OCI-LY7 (cell line): ENCODE measurements around the gene RAPGEF5. TPM values are rescaled to one million over a fixed set of nuclear protein-coding genes. Genes with fewer than 3 reads are reported as not detected.

ENCODE experiments used
- BruUV-seq: library from RNA; stranded (reverse); fragments of 400-500 nt; replicated peaks from 2 replicates; lab custom pipeline; 2021; lab: Mats Ljungman, UMichigan
- CTCF ChIA-PET: fragments of 300-600 bp; sonication (Branson Sonifier 250); formaldehyde crosslinking; loops from one replicate; lab custom pipeline; 2022; ENCODE audit warnings: antibody characterized with exemption; ENCODE audit not compliant: unreplicated experiment; lab: Charles Lee
- POLR2A ChIA-PET: fragments of 300-600 bp; sonication (Branson Sonifier 250); formaldehyde crosslinking; loops from one replicate; lab custom pipeline; 2022; ENCODE audit warnings: antibody characterized with exemption; lab: Charles Lee
- DNase-seq: peaks from one replicate; pipeline ENCODE4 v3.0.0-alpha.2; 2015; ENCODE audit warnings: low spot score
- H2AFZ ChIP-seq: fragments of 200-600 bp; sonication (generic), shearing (Covaris generic); 2 replicates; pipeline ENCODE4 v1.6.1; 2014; ENCODE audit warnings: mild to moderate bottlenecking, antibody characterized with exemption, low read length, moderate library complexity
- H3K27ac ChIP-seq: fragments of 200-600 bp; sonication (generic); 2 replicates; pipeline ENCODE4 v1.5.1; 2014; ENCODE audit warnings: mixed run types, low read depth, mild to moderate bottlenecking, moderate library complexity, low read length, inconsistent platforms; ENCODE audit not compliant: poor library complexity, severe bottlenecking
- H3K36me3 ChIP-seq: fragments of 200-600 bp; sonication (generic); 2 replicates; pipeline ENCODE4 v1.6.1; 2014; ENCODE audit warnings: mild to moderate bottlenecking, antibody characterized with exemption, low read length, moderate library complexity, mixed read lengths; ENCODE audit not compliant: insufficient read depth
- H3K4me1 ChIP-seq: fragments of 200-600 bp; sonication (generic); 2 replicates; pipeline ENCODE4 v1.5.1; 2014; ENCODE audit warnings: mild to moderate bottlenecking, low read length; ENCODE audit not compliant: insufficient read depth, poor library complexity, severe bottlenecking
- H3K4me2 ChIP-seq: fragments of 200-600 bp; sonication (generic); 2 replicates; pipeline ENCODE4 v1.6.1; 2014; ENCODE audit warnings: mild to moderate bottlenecking, low read length
- H3K4me3 ChIP-seq: fragments of 200-600 bp; sonication (generic); 2 replicates; pipeline ENCODE4 v1.5.1; 2014; ENCODE audit warnings: mild to moderate bottlenecking, low read depth, low read length; ENCODE audit not compliant: poor library complexity, severe bottlenecking
- H3K79me2 ChIP-seq: fragments of 200-600 bp; sonication (generic); 2 replicates; pipeline ENCODE4 v1.6.1; 2016; ENCODE audit warnings: low read depth, mild to moderate bottlenecking, low read length, moderate library complexity, mixed read lengths; ENCODE audit not compliant: insufficient read depth
- H3K9me2 ChIP-seq: fragments of 200-600 bp; sonication (generic); 2 replicates; pipeline ENCODE4 v1.6.1; 2016; ENCODE audit warnings: mild to moderate bottlenecking, low read length, mixed read lengths; ENCODE audit not compliant: insufficient read depth
- H3K9me3 ChIP-seq: fragments of 200-600 bp; sonication (generic); 2 replicates; pipeline ENCODE4 v1.6.1; 2014; ENCODE audit warnings: mild to moderate bottlenecking, mixed run types, low read length, mixed read lengths
- H4K20me1 ChIP-seq: fragments of 200-600 bp; sonication (generic); 2 replicates; pipeline ENCODE4 v1.6.1; 2014; ENCODE audit warnings: mild to moderate bottlenecking, antibody characterized with exemption, low read length, moderate library complexity, mixed read lengths; ENCODE audit not compliant: insufficient read depth
- EZH2phosphoT487 ChIP-seq: fragments of 200-600 bp; sonication (generic); IDR thresholded peaks from 2 replicates; pipeline ENCODE4 v1.6.1; 2018; ENCODE audit warnings: low read depth, borderline replicate concordance, mild to moderate bottlenecking, mixed run types, antibody characterized with exemption, low read length, moderate library complexity, mixed read lengths
- intact Hi-C: fragments of 100-400 bp; cut with micrococcal nuclease; formaldehyde crosslinking; loops from one replicate; pipeline ENCODE4 v1.10.0; 2022; ENCODE audit not compliant: unreplicated experiment
- total RNA-seq, 2 experiments: library from RNA; depleted of rRNA in 1 of 2; stranded (reverse); fragments of >200 nt in 1 of 2; shearing (Covaris generic) in 1 of 2; gene quantifications; 2 replicates each; pipeline ENCODE4 v1.2.3, GENCODE V29; 2014 to 2022
- TF ChIP-seq, protein P1 (sequence below): fragments of 200-600 bp; sonication (generic); conservative IDR thresholded peaks from 2 replicates; pipeline ENCODE4 v1.5.1; 2014; ENCODE audit warnings: mild to moderate bottlenecking, antibody characterized with exemption, low read length, moderate library complexity, mixed read lengths

The RAPGEF5 gene
- total RNA-seq, 2 experiments from 2014 or later: 114 to 115 TPM

DNA sequence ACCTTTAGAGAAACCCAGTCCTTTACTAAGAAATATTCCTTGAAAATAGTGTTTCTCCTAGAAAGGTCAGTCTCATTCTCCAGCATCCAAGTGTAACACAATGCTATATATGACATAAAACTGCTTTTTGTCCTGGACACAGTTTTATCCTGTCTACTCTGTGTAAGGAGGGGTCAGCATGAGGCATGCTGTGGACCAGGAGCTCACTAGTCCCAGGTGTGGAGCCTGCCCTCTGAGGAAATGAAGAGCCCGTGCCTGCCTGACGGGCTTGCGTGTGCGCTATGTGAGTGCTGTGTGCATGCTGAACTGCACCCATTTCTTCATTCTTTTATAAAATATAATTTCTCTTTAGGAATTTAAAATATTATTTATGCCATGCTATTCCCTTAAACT, 228.4 kb downstream of the RAPGEF5 start:
- TF ChIP-seq, protein P1, sequence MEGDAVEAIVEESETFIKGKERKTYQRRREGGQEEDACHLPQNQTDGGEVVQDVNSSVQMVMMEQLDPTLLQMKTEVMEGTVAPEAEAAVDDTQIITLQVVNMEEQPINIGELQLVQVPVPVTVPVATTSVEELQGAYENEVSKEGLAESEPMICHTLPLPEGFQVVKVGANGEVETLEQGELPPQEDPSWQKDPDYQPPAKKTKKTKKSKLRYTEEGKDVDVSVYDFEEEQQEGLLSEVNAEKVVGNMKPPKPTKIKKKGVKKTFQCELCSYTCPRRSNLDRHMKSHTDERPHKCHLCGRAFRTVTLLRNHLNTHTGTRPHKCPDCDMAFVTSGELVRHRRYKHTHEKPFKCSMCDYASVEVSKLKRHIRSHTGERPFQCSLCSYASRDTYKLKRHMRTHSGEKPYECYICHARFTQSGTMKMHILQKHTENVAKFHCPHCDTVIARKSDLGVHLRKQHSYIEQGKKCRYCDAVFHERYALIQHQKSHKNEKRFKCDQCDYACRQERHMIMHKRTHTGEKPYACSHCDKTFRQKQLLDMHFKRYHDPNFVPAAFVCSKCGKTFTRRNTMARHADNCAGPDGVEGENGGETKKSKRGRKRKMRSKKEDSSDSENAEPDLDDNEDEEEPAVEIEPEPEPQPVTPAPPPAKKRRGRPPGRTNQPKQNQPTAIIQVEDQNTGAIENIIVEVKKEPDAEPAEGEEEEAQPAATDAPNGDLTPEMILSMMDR: no peak
- TF ChIP-seq EZH2phosphoT487: no peak
- intact Hi-C loops: no loop called here
- no peaks in the 10 kb centered on the region for H3K9me2 ChIP-seq
- H3K4me3 ChIP-seq: no peak overlapping the region
- H3K4me2 ChIP-seq: no peak overlapping the region
- H3K79me2 ChIP-seq: no peaks in the 10 kb centered on the region
- ChIA-PET POLR2A (interaction anchor here (1.0 to 1.5 kb wide), 2 partner anchors 13 to 18 kb away, joined by 3 to 5 read pairs; no protein-coding TSS in a partner anchor), CTCF (no interaction called here)
- H3K4me1 ChIP-seq: no peaks in the 10 kb centered on the region
- BruUV-seq: no TSS peak
- DNase-seq: no peak
- H3K27ac ChIP-seq: no peak overlapping the region
- H3K9me3 ChIP-seq: no peaks in the 10 kb centered on the region
- H4K20me1 ChIP-seq: no peaks in the 10 kb centered on the region
- H3K36me3 ChIP-seq: peaks cover 97% of the 10 kb centered on the region
- no peak overlapping the region for H2AFZ ChIP-seq

DNA sequence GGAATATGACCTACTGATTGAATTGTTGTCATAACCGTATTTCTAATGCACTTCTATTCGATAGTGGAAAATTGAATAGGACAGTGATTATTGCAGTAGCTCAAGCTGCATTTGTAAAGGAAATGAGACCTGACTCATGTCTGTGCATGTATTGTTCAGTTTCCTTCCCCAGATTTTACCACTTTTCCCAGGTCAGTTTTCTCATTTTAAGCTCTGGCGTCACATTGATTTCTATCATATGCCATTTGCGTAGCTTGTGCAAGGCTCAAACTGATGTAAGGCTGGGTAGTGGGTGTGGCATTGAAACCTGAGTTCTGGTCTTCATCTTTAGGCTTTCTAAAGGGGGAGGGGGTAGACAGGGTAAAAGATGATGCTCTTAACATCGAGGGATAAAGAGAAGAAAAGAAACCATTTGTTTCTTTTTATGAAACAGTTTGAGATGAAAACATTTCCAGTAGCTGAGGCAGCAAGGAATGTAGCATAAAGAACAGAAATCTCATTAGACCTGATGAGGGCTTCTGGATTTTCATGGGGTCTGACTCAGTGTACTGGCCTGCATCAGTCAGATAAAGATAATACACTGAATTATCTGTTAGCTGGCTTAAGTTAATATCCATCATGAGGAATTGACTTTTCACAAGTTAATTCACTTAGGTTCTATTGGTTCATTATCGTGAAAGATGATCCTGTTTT, 229.0 kb downstream of the RAPGEF5 start:
- CTCF ChIA-PET: no interaction called here
- BruUV-seq: no TSS peak
- Histone ChIP-seq H3K4me2 (no peak overlapping the region), H3K4me3 (no peak overlapping the region), H3K36me3 (peaks cover 97% of the 10 kb centered on the region), H4K20me1 (no peaks in the 10 kb centered on the region), H3K27ac (no peak overlapping the region), H3K79me2 (no peaks in the 10 kb centered on the region), H3K4me1 (no peaks in the 10 kb centered on the region), H2AFZ (no peak overlapping the region), H3K9me3 (no peaks in the 10 kb centered on the region), H3K9me2 (no peaks in the 10 kb centered on the region)
- POLR2A ChIA-PET: interaction anchor here (1.5 kb wide), 1 partner anchor 13 kb away, joined by 3 read pairs; no protein-coding TSS in a partner anchor
- intact Hi-C loops: no loop called here
- TF ChIP-seq, protein P1: no peak
- no peak for DNase-seq

DNA sequence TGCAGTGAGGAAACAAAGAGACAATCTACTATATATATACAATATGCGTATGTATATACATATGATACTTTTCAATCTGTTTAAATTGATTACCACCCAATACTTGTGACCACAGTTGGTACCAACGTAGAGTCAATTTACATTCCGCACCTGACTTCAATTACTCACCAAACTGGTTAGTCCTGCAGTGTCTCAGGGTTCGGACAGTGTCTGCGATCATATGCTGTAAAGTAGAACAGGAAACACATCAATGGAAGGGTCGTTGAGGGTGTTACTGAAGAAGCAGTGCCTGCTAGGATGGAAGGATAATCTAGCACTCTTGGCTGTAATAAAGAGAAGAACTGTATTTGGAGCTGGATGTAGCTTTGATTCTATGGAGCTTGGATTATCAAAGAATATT, 231.5 kb downstream of the RAPGEF5 start:
- H3K4me1 ChIP-seq: no peaks in the 10 kb centered on the region
- TF ChIP-seq EZH2phosphoT487: no peak
- TF ChIP-seq, protein P1: no peak
- H3K4me3 ChIP-seq: no peak overlapping the region
- H3K36me3 ChIP-seq: peaks cover 97% of the 10 kb centered on the region
- no peak overlapping the region for H2AFZ ChIP-seq
- ChIA-PET CTCF (no interaction called here), POLR2A (no interaction called here)
- H3K4me2 ChIP-seq: no peak overlapping the region
- H3K27ac ChIP-seq: no peak overlapping the region
- intact Hi-C loops: no loop called here
- DNase-seq: no peak
- no TSS peak for BruUV-seq
- no peaks in the 10 kb centered on the region for H3K79me2 ChIP-seq
- no peaks in the 10 kb centered on the region for H3K9me3 ChIP-seq
- no peaks in the 10 kb centered on the region for H4K20me1 ChIP-seq
- no peaks in the 10 kb centered on the region for H3K9me2 ChIP-seq
